Measurements from ENCODE around the gene HSPA12B.

HSPA12B gene

DNA sequence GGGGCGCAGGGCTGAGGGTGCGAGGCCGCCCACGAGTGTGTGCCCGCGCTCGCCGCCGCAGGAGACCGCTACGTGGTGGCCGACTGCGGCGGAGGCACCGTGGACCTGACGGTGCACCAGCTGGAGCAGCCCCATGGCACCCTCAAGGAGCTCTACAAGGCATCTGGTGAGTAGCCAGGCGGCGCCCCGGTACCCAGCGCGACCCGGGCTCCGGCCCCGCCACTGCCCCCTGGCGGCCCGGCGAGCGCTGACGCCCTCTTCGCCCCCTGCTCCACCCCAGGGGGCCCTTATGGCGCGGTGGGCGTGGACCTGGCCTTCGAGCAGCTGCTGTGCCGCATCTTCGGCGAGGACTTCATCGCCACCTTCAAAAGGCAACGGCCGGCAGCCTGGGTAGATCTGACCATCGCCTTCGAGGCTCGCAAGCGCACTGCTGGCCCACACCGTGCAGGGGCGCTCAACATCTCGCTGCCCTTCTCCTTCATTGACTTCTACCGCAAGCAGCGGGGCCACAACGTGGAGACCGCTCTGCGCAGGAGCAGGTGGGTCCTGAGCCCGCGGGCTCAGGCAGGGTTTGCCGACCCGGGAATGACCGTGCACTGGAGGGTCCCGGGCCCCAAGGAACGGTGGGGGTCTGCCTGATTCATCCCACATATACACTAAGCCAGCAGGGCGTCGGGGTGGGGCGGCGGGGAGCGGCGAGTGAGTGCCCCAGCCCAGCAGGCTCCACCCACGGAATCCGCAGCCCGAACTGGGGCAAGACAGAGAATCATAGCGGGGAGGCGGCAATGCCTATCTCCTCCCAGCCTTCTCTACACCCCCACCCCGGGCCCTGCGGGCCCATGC lies 17.4 kb downstream of the HSPA12B start:
- DNase-seq, result no peak

DNA sequence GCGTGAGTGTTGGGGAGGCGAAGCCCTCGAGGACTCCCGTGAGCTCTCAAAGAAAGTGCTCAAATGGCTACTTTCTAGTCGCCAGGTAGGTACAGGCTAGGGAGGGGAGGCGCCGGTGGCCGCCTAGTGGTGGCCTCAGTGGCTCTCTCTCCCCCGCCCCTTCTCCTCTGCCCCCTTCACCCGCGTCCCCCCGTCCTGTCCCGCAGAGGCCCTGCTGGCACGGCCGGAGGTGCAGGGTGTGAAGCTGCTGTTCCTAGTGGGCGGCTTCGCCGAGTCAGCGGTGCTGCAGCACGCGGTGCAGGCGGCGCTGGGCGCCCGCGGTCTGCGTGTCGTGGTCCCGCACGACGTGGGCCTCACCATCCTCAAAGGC lies 18.8 kb downstream of the HSPA12B start:
- no peak for DNase-seq

DNA sequence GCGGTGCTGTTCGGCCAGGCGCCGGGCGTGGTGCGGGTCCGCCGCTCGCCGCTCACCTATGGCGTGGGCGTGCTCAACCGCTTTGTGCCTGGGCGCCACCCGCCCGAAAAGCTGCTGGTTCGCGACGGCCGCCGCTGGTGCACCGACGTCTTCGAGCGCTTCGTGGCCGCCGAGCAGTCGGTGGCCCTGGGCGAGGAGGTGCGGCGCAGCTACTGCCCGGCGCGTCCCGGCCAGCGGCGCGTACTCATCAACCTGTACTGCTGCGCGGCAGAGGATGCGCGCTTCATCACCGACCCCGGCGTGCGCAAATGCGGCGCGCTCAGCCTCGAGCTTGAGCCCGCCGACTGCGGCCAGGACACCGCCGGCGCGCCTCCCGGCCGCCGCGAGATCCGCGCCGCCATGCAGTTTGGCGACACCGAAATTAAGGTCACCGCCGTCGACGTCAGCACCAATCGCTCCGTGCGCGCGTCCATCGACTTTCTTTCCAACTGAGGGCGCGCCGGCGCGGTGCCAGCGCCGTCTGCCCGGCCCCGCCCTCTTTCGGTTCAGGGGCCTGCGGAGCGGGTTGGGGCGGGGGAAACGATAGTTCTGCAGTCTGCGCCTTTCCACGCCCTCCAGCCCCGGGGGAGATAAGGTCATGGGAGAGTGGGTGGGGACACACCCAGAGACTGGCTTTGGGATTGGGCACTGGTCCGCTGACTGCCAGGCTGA lies 19.3 kb downstream of the HSPA12B start:
- DNase-seq, result no peak

DNA sequence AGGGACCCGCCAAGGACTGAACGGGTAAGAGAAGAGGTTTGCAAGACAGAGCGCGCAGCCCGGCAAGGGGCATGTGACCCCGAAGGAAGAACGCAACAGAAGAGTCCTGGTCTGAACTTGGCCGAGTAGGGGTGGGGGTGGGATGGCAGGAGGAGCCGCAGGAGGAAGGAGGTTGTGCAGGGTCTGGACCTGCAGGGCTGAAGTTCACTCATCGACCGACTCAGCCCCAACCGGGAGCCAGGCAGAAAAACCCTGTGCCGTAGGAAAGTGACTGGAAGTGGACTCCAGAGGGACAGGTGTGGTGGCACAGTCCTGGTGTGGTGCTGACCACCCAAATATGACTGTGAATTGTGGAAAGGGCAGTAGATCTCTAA lies 19.9 kb downstream of the HSPA12B start:
- DNase-seq, result no peak

DNA sequence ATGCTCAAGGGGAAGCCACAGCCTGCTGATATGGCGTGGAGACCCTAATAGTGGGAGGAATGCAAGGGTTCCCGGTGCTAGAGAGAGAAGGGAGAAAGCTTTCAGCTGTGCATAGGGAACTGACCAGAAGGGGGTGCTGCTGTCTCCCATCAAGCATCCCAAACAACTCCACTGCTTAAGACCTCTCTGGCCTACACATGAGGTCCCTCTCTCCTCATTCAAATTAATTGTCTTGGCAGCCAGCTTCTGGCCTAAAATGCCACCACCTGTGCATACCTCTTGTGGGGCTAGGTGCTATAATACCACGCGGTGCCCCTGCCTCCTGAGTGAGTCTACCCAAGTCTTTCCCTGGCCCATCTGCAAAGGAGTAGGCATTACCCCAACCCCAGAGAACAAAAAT lies 20.6 kb downstream of the HSPA12B start:
- peak; percentile 14 for DNase-seq

DNA sequence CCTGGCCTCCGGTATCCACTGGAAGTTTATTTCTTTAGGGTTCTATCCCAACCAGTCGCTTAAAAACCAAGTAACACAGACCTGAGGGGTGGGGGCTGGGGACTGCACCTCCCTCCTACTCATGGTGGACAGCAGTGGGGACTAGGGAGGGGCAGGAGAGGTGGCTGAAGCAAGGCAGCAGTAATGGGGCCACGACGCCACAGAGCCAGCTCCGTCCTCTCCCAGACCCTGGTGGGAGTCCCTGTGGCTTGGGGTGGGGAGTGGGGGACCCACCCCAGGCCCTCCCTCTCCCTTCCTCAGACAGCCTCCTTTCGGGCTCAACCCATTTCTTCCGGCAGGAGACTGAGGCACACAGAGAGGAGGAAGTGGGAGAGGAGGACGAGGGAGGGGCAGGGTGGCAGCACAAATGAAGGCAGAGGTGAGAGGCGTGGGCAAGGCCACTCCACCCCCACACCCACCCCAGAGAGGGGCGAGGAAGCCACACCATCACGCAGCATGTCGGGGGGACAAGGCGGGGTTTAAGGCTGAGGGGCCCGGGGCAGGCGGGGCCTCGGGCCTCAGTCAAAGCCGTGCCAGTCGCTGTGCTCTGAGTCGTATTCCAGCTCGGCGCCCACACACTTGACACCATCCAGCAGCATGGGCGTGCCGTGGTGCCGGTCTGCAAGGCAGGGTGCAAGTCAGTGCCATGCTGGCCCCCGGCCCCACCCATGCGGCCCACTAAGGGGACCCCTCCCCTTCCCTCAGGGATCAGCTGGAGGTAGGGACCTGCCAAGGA lies 21.2 kb downstream of the HSPA12B start:
- no peak for DNase-seq

DNA sequence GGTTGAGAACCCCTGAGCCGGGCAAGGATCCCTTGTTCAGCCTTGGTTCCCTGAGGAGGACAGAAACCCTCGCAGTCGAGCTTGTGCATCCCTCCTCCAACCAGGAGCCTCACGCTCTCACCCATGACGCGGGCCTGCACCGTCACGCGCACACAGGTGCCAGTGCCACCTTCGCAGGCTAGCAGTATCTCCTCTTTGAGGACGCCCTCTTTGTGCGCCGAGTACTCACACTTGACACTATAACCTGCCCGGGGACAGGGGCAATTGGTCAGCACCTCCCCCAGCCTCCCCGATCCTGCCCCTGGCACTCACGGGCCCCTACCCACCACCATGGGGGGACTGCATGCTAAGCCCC lies 21.8 kb downstream of the HSPA12B start:
- DNase-seq, result no peak

DNA sequence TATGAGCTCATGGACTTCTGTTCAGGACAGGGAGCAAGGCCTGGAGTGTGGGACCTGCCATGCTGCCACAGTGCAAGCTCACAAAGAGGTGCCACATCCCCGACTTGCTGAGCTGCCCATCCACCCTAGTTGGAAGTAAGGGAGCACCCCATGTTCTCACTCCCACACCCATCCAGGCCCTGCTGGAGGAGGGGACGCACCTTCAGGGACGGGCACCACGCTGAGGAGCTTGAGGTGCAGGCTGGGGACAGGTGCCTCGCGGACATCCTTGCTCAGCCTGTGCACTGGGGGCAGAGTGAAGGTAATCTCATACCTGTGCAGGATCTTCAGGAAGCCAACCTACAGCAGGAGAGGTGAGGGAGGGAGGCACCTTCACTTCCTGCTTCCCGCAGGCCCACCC lies 22.8 kb downstream of the HSPA12B start:
- DNase-seq, result no peak

DNA sequence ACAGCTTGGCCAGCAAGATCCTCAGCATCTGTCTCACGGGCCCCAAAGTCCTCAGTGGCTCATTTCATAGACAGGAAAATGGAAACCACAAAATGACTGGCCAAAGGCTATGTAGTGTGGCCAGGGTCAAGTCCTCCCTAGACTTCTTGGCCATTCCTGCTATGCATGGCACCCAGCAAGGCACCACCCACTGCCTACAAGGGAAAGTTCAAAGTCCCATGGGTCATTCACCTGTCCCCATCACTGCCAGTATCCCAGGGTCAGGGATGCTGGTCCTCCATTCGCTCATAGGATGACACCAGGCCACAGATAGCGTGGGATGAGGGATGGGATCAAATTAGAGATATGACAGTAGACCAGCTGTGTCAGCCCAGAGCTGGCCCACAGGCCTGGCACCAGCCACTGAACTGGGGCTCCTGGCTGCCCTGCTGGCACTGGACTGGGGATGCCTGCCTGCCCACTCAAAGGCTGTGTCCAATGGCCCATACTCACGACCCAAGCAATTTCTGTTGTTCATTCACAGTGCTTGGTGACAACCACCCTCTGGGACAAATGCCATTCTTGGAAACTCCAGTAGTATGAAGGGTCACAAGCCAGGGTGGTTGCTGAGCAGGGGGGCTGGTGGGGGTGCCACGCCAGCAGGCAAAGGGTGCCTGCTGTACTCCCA lies 23.5 kb downstream of the HSPA12B start:
- no peak for DNase-seq

DNA sequence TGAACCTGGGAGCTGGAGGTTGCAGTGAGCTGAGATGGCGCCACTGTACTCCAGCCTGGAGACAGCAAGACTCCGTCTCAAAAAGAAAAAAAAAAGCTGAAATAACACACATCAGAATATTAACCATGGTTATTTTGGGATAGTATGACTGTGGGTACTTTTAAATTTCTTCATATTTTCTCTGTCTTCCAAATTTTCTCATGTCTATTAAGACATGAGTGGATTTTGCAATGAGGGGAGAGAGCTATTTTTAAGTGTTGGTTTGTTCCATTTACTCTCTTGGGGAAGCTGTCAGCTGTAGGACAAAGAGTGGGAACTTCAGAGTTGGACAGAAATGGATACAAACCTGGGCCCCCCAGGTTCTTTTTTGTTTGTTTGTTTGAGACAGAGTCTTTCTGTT lies 24.8 kb downstream of the HSPA12B start:
- no peak for DNase-seq

DNA sequence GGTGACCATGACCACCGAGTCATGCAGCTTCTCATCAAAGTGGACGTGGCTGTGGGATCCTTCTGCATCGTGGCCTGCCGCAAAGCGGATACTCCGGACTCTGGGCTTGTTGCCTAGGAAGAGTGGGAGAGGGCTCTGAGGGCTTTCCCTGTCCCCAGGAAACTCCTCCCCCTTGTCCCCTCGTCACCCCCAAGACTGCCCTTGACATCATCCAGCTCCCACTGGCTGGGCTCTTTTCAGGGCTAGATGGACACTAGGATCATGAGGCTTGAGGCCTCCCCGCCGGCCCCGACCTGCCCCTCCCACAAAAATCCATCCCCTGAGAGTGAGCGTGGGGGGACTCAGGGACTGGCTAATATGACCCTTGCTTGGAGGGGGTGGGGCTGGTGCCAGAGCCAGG lies 26.1 kb downstream of the HSPA12B start:
- no peak for DNase-seq

DNA sequence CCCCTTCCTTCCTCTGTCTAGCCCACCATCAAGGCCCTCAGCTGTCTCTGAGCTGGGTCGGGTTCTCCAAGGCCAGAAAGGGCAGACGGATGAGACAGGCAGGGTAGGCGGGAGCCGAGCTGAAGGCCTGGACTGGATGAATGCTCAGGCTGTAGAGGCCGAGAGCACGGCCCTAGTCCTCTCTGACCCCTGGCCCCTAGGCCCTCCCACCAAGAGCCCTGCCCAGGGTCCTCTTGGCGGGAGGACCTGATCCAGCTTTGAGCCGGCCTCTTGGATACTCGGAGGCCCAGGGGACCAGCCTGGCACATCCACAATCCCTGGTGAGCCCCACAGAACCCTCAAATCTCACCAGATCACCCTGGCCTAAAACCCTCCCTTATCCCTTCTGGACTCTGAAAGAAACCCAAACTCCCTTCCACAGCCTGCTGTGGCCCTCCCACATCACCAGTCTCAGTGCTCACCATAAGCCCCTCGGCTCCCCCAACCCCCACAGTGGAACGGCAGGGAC lies 26.9 kb downstream of the HSPA12B start:
- DNase-seq, result no peak

DNA sequence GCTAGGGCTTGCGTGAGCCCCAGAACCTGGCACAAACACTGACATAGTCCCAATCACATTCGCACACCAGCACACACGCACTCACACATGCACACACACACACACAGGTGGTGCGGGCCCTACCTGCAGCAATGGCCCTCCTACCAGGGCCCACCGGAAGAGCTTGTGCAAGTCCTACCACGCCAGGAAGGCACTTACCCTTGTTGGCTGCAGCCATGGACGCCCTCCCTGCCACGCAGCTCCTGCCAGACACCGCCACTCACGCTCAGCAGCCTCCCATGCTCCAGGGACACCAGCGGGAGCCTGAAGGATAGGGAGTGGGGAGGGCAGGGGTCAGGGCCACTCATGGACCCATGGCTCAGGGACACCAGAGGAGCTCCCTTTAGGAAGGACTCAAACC lies 27.4 kb downstream of the HSPA12B start:
- no peak for DNase-seq

DNA sequence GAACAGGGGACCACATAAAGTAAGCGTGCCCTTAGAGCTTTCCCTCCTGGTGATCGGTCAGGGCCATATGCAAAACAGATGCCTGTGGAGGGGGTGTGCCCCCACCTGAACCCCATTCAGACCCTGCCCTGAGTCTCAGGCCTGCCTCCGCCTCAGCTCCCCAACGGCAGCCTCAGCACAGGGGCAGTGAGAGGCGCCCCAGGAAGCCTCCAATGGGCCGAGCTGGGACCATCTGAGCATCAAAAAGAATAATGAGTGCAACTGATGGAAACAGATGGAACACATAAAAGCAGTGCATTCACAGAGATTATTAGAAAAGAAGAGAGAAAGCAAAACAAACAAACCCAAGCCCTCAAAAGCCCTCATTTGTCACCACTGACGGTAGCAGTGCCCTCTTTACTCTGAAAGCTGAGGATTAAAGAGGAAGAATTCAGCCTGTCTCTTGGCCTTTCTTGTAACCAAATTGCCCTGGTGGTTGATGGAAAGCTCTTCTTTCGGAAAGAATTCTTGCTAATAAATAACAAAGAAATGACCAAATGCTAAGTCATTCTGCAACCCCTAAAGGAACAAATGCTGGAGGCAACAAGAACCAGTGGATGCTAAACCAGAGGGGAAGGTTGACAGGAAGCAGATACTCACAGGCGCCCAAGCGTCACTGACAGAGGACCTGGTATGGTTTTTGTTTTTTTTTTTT lies 28.3 kb downstream of the HSPA12B start:
- no peak for DNase-seq

DNA sequence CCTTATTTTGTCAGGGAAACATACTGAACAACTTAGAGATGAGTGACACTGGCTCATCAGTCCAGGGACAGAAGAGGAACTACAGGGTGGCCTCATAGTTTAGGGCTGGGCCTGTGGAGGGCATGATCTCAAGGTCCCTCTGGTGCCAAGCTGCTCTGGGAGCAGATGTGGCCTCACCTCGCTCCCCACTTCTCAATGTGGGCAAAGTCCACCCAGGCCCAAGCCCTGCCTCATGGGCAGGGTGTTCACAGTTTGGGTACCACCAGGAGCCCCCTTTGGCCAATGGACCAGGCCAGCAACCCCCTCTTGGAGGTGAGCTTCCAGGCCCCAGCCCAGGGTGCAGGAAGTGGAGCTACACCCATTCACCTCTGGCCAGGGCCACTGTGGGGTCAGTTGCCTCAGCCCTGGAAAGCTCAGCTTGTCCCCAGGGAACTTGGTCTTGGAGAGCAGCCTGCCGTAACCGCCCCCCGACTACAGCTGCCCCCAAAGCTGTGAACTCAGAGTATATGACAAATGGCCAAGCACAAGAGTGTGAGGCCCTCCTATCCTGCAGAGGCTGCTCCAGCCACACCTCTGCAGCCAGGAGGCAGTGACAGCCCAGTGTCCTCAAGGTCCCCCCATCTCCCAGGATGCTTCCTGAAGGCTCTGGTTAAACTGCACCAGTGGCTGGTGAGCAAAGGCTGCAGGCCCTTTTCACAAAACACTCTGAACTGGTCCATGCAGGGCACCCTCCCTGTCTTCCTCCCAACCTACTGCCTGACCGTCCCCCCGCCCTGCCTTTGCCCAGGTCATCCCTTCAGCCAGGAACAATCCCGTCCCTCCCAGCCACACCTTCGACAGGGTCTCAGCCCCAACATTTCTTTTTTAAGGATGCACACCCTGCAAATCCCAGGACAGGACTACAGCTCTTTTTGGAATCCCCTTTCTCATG lies 31.5 kb downstream of the HSPA12B start:
- no peak for DNase-seq

DNA sequence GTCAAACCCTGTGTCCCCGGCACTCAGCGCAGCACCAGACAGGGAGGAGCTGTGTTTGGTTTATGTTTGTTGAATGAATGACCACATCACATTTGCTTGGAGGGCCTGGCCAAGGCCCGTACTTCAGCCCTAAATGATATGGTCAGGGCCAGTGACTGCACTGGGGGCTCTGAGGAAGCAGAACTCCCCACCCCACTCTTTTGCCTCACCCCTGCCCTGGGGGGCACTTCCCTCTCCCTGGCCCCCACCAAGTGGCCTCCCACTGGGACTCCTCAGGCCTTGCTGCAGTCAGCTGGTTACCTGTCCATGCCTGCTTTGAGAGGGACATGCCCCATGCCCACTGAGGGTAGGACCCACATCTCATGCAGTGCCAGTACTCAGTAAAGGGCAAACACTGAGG lies 32.2 kb downstream of the HSPA12B start:
- DNase-seq, result no peak

DNA sequence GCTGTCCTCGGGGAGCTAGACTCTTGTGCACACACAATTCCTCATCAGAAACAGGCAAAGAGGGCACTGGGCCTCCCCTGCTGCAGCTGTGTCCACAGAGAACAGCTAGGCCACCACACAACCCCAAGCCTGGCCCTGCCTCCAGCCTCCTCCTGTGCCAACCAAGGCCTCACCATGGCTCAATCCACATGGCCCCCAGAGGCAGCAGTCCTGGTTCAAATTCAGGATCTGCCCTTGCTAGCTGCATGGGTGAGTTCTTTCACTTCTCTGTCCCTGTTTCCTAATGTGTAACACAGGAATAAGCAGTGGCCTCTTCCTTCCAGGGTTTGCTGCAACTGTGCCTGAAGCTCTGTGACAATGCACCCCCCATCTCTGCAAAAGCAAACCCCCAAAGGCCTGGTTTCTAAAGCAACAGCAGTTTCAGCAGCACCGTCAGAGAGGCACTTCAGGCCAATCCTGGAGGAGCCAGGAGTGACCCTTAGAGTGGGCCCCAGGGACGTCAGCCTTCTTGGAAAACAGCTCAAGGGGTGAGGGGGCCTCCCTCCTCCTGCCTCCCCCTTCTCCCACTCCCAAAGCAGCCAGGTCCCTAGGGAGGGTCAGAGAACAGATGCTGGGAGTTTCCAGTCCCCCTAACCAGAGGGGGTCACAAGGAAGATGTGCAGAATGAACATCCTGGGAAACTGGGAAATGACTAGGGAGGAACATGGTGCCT lies 32.8 kb downstream of the HSPA12B start:
- no peak for DNase-seq

DNA sequence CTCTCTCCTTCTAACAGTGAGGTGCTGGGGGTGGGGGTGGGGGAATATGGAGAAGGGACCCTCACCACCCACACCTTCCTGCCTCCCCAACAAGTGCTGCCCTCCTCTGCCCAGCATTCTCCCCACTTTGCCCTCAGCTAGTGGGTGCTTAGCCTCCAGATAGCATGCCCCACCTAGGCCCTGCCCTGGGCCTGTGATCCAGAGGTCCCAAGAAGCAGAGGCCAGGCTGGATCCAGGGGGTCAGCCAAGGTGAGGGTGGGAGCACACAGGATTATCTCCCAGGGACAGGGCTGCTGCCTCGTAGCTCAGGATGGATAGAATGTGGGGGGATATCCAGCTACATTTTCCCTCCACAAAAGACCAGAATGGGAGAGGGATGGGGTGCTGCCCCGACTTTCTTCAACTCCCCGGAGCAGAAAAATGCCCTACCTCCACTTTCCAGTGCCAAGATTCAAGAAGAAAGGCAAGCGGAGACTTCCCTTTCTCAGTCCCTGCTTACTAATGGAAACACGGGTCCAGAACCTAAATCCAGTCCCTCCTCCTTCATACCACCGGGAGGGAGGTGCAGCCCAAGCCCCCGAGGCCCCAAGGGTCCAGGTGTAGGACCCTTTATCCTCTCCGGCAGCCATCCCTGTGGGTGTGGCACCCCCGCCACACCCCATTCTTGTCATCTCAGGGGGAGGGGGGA lies 34.1 kb downstream of the HSPA12B start:
- DNase-seq, result no peak

DNA sequence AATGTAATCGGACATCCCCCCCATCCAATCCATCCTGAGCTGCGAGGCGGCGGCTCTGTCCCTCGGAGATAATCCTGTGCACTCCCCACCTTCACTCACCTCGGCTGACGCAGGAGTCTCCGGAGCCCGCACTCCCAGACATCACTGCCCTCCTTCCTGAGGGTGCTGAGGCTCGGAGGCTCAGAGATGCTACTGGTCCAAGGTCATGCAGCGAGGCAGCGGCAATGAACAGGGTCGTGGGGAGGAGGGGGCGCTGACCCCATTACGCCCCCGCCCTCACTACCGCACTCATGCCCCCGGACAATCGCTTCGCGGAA lies 34.6 kb downstream of the HSPA12B start:
- no peak for DNase-seq
